DOHH2 (cell line): ENCODE measurements around the gene ANXA10.

Source experiments
- H3F3A ChIP-seq: fragments of 200-600 bp; sonication (generic), shearing (Covaris generic); 2 replicates; pipeline ENCODE4 v1.6.0; 2016; ENCODE audit warnings: antibody characterized with exemption, mild to moderate bottlenecking; ENCODE audit not compliant: control insufficient read depth, insufficient read depth
- H3K27ac ChIP-seq: fragments of 200-600 bp; sonication (generic); 2 replicates; pipeline ENCODE4 v1.5.1; 2014; ENCODE audit warnings: low read depth, mild to moderate bottlenecking, low read length, moderate library complexity
- H3K27me3 ChIP-seq: fragments of 200-600 bp; sonication (generic); 2 replicates; pipeline ENCODE4 v1.6.1; 2014; ENCODE audit warnings: mild to moderate bottlenecking, low read length, mixed read lengths; ENCODE audit not compliant: control insufficient read depth
- H3K36me3 ChIP-seq: fragments of 200-600 bp; sonication (generic); 2 replicates; pipeline ENCODE4 v1.6.1; 2014; ENCODE audit warnings: mild to moderate bottlenecking, low read length, moderate library complexity, mixed read lengths; ENCODE audit not compliant: control insufficient read depth
- H3K4me1 ChIP-seq: fragments of 200-600 bp; sonication (generic); 2 replicates; pipeline ENCODE4 v1.6.1; 2014; ENCODE audit warnings: mild to moderate bottlenecking, low read length, mixed read lengths; ENCODE audit not compliant: control insufficient read depth
- H3K4me2 ChIP-seq: fragments of 200-600 bp; sonication (generic); 2 replicates; pipeline ENCODE4 v1.6.0; 2014; ENCODE audit warnings: mild to moderate bottlenecking, low read length, moderate library complexity
- H3K4me3 ChIP-seq: fragments of 200-600 bp; sonication (generic); 2 replicates; pipeline ENCODE4 v1.5.1; 2014; ENCODE audit warnings: mild to moderate bottlenecking, low read length, mixed read lengths
- H3K79me2 ChIP-seq: fragments of 200-600 bp; sonication (generic); 2 replicates; pipeline ENCODE4 v1.6.1; 2014; ENCODE audit warnings: mild to moderate bottlenecking, low read length, mixed read lengths; ENCODE audit not compliant: control insufficient read depth
- H3K9me2 ChIP-seq: fragments of 200-600 bp; sonication (generic); replicated peaks from 2 replicates; pipeline ENCODE4 v1.6.1; 2014; ENCODE audit warnings: mild to moderate bottlenecking, low read length, mixed read lengths; ENCODE audit not compliant: control insufficient read depth
- H3K9me3 ChIP-seq: fragments of 200-600 bp; sonication (generic); 2 replicates; pipeline ENCODE4 v1.6.1; 2014; ENCODE audit warnings: antibody characterized with exemption, low read length, mixed read lengths; ENCODE audit not compliant: control insufficient read depth, insufficient read depth
- H4K20me1 ChIP-seq: fragments of 200-600 bp; sonication (generic); 2 replicates; pipeline ENCODE4 v1.6.0; 2014; ENCODE audit warnings: low read depth, mild to moderate bottlenecking, antibody characterized with exemption, low read length, moderate library complexity; ENCODE audit not compliant: control insufficient read depth, insufficient read depth
- EZH2phosphoT487 ChIP-seq: fragments of 200-600 bp; sonication (generic); IDR thresholded peaks from 2 replicates; pipeline ENCODE4 v1.6.1; 2017; ENCODE audit warnings: borderline replicate concordance, mild to moderate bottlenecking, antibody characterized with exemption, low read length, moderate library complexity, mixed read lengths
- TF ChIP-seq, protein P1 (sequence below): fragments of 200-600 bp; sonication (generic); IDR thresholded peaks from one replicate; pipeline ENCODE4 v1.5.1; 2014; ENCODE audit warnings: antibody characterized with exemption, mild to moderate bottlenecking, low read depth, low read length; ENCODE audit not compliant: poor library complexity, severe bottlenecking

ANXA10 gene, protein sequence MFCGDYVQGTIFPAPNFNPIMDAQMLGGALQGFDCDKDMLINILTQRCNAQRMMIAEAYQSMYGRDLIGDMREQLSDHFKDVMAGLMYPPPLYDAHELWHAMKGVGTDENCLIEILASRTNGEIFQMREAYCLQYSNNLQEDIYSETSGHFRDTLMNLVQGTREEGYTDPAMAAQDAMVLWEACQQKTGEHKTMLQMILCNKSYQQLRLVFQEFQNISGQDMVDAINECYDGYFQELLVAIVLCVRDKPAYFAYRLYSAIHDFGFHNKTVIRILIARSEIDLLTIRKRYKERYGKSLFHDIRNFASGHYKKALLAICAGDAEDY

DNA sequence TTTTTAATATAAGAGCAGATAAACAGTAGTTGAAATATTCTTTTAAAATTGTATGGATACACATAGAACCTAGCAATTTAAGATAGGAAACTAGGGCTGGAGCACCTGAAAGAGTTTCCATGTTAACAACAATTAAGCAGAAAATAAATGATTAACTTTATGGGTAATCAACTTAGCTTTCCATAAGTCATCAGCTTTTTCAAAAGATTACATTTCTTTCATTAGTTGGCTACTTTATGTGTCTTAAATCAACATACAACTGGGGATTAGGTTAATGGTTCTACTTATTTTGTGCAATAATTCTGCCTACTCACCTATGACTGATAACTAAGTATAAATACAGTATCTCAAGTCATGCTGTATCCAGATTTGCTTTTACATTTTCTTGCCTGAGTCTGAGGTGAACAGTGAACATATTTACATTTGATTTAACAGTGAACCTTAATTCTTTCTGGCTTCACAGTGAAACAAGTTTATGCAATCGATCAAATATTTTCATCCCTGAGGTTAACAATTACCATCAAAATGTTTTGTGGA lies at the start of gene ANXA10:
ANXA10 (plus strand) TSS at position 362 of the 537 bp plus-strand sequence; CDS start at position 526, 164 bp downstream.
- H3K79me2 ChIP-seq = no peaks in the 10 kb centered on the region

DNA sequence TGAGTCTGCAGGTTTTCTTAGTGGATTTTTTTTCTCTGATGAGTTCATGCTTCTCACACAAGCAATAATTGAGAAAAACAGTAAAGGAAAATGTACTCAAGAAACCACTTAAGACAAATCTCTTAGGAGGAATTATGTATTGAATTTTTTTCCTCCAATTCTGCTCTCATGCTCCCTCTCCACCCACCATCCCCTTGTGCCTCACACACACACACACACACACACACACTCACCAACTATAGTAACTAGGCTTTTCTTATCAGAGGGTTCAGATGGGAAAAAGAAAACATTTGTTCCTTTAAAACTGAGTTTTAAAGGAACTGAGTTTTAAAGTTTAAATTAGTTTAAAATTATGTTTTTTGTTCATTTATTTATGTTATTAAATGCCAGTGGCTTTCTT lies 47.0 kb upstream of the ANXA10 start:
- H3K79me2 ChIP-seq = no peaks in the 10 kb centered on the region
- no peak for TF ChIP-seq EZH2phosphoT487
- TF ChIP-seq, protein P1, sequence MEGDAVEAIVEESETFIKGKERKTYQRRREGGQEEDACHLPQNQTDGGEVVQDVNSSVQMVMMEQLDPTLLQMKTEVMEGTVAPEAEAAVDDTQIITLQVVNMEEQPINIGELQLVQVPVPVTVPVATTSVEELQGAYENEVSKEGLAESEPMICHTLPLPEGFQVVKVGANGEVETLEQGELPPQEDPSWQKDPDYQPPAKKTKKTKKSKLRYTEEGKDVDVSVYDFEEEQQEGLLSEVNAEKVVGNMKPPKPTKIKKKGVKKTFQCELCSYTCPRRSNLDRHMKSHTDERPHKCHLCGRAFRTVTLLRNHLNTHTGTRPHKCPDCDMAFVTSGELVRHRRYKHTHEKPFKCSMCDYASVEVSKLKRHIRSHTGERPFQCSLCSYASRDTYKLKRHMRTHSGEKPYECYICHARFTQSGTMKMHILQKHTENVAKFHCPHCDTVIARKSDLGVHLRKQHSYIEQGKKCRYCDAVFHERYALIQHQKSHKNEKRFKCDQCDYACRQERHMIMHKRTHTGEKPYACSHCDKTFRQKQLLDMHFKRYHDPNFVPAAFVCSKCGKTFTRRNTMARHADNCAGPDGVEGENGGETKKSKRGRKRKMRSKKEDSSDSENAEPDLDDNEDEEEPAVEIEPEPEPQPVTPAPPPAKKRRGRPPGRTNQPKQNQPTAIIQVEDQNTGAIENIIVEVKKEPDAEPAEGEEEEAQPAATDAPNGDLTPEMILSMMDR = no peak
- no peaks in the 10 kb centered on the region for H3K36me3 ChIP-seq
- H4K20me1 ChIP-seq = no peaks in the 10 kb centered on the region
- no peaks in the 10 kb centered on the region for H3K27me3 ChIP-seq
- H3K4me1 ChIP-seq = no peaks in the 10 kb centered on the region
- H3K27ac ChIP-seq = no peak overlapping the region
- H3F3A ChIP-seq = no peaks in the 10 kb centered on the region
- no peak overlapping the region for H3K4me2 ChIP-seq
- H3K9me2 ChIP-seq = no peaks in the 10 kb centered on the region
- H3K4me3 ChIP-seq = no peak overlapping the region
- no peaks in the 10 kb centered on the region for H3K9me3 ChIP-seq

More for the DNA sequence above, at the start of gene ANXA10:
- Histone ChIP-seq H3K4me1 (no peaks in the 10 kb centered on the region), H3K4me3 (no peak within 1 kb of the TSS), H3F3A (no peaks in the 10 kb centered on the region), H3K9me3 (no peaks in the 10 kb centered on the region), H3K4me2 (no peak within 1 kb of the TSS), H4K20me1 (no peaks in the 10 kb centered on the region), H3K36me3 (no peaks in the 10 kb centered on the region), H3K9me2 (no peaks in the 10 kb centered on the region), H3K27me3 (no peaks in the 10 kb centered on the region), H3K27ac (no peak within 1 kb of the TSS)
- no peak for TF ChIP-seq EZH2phosphoT487
- TF ChIP-seq, protein P1 = no peak

DNA sequence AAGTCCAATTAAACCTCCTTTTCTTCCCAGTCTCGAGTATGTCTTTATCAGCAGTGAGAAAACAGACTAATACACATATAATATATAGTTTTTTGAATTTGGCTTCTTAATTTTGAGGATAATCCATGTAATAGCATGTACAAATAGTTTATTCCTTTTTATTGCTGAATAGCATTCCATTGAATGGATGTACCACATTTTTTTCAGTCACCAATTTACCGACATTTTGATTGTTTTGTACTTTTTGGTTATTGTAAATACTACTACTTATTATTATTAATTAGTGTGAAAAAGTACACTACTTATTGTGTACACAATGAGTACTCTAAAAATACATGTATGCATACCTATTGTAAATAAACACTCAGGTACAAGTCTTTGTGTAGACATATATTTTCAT lies 42.3 kb upstream of the ANXA10 start:
- no peaks in the 10 kb centered on the region for H3K9me3 ChIP-seq
- TF ChIP-seq EZH2phosphoT487 = no peak
- TF ChIP-seq, protein P1 = no peak
- no peaks in the 10 kb centered on the region for H3K9me2 ChIP-seq
- no peaks in the 10 kb centered on the region for H3F3A ChIP-seq
- H3K4me1 ChIP-seq = no peaks in the 10 kb centered on the region
- H3K36me3 ChIP-seq = no peaks in the 10 kb centered on the region
- no peaks in the 10 kb centered on the region for H3K27me3 ChIP-seq
- no peak overlapping the region for H3K27ac ChIP-seq
- H3K4me3 ChIP-seq = no peak overlapping the region
- no peaks in the 10 kb centered on the region for H3K79me2 ChIP-seq
- H4K20me1 ChIP-seq = no peaks in the 10 kb centered on the region
- H3K4me2 ChIP-seq = no peak overlapping the region
